HG03064 (cell line): ENCODE measurements around the gene KCNAB3.
A peak's percentile ranks its signal among the peaks of the same experiment; 100 is the strongest.

ENCODE experiments used
- ATAC-seq: cut with Tn5 transposase; IDR thresholded peaks from one replicate; pipeline ENCODE4 v1.9.1; 2021; ENCODE audit warnings: low read depth; ENCODE audit not compliant: unreplicated experiment

KCNAB3 gene

GRCh38 chr17:7943291-7943690 is 13.6 kb upstream of the KCNAB3 start:
- ATAC-seq: no peak

GRCh38 chr17:7940743-7941142 is 11.1 kb upstream of the KCNAB3 start:
- no peak for ATAC-seq

- ATAC-seq: no peak
Measured at GRCh38 chr17:7940034-7940433, 10.4 kb upstream of the KCNAB3 start.

- ATAC-seq: no peak
Measured at GRCh38 chr17:7935859-7936258, 6.2 kb upstream of the KCNAB3 start.

GRCh38 chr17:7932949-7933348 is 3.3 kb upstream of the KCNAB3 start:
- ATAC-seq: no peak

- no peak for ATAC-seq
Measured at GRCh38 chr17:7932483-7932891, 2.8 kb upstream of the KCNAB3 start.

GRCh38 chr17:7931709-7932482 is 2.2 kb upstream of the KCNAB3 start, which contains the start of the genes CNTROB and TRAPPC1:
CNTROB (plus strand) TSS chr17:7932206; CDS start chr17:7933080, 874 bp downstream.
TRAPPC1 (minus strand) TSS chr17:7931946; CDS start chr17:7931829, 117 bp downstream.
- peak; percentile 83 for ATAC-seq

- ATAC-seq: no peak
Measured at GRCh38 chr17:7930841-7931631, 1.4 kb upstream of the KCNAB3 start.

- ATAC-seq: no peak
Measured at GRCh38 chr17:7927596-7927995, 2.1 kb downstream of the KCNAB3 start.

- ATAC-seq: no peak
Measured at GRCh38 chr17:7922845-7923628, 6.6 kb downstream of the KCNAB3 start.

GRCh38 chr17:7922269-7922844 is 7.3 kb downstream of the KCNAB3 start:
- no peak for ATAC-seq

- ATAC-seq: no peak
Measured at GRCh38 chr17:7916808-7917207, 12.8 kb downstream of the KCNAB3 start.

- no peak for ATAC-seq
Measured at GRCh38 chr17:7916385-7916682, 13.3 kb downstream of the KCNAB3 start.

- no peak for ATAC-seq
Measured at GRCh38 chr17:7915611-7916384, 13.9 kb downstream of the KCNAB3 start, which contains the start of gene RNF227. RNF227 (minus strand) TSS chr17:7916289; CDS start chr17:7916195, 94 bp downstream.

- ATAC-seq: no peak
Measured at GRCh38 chr17:7915179-7915610, 14.5 kb downstream of the KCNAB3 start.

- no peak for ATAC-seq
Measured at GRCh38 chr17:7912927-7913524, 16.6 kb downstream of the KCNAB3 start.

GRCh38 chr17:7911116-7911515 is 18.5 kb downstream of the KCNAB3 start:
- no peak for ATAC-seq

- no peak for ATAC-seq
Measured at GRCh38 chr17:7910711-7911110, 18.9 kb downstream of the KCNAB3 start.

GRCh38 chr17:7910281-7910680 is 19.4 kb downstream of the KCNAB3 start:
- no peak for ATAC-seq
